ENCODE measurements around the gene SLC6A7. TPM values are rescaled to one million over a fixed set of nuclear protein-coding genes. Genes with fewer than 3 reads are reported as not detected.
A peak's percentile ranks its signal among the peaks of the same experiment; 100 is the strongest.

The SLC6A7 gene
- total RNA-seq, 2 donors from 2014 or later = 5.0 to 24.9 TPM

DNA sequence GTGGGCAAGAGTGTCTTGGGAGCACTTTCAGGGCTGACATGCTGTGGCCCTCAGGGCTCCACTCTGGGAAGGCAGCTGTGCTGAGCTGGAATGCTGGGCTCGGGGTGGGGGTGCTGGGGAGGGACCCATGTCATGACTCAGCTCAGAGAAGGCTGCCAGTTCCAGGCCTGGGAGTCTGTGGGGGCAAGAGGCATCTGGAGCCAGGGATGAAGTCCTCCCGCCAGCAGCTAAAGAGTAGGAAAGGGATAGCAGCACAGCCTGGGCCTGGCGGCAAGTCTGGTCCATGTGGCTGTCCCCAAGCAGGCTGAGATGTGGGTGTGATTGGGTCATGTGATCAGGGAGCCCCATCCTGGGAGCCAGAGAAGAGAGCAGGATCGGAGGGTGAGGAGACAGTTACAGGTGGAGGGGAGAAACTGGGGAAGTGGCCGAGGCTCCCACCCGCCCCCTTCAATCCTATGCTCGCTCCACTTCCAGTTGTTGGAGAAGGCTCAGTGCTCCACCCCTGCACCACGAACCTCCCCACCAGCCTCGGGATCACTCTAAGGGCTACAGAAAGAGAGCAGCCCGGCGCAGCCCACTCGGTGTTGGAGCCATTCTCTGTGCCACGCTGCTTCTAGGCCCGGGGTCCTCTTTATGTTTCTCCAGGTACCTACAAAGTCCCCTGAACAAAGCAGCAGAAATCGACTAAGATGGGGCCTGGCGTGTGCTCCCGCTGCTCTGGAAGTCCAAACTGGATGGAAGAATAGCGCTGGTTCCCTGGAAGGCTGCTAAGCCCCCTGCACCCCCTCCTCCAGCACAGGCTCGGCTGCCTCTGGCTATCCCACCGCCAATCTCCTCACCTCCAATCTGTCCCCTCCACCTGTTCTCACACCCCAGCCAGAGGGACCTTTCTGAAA, 46.3 kb upstream of the SLC6A7 start:
- Histone ChIP-seq H3K27ac (peak overlapping the region; percentile 72), H3K9ac (ENCODE audit: low read depth in 2 of 2, low read length in 2 of 2) (peak overlapping the region; percentile 41 to 44), H3K9me3 (no peaks in the 10 kb centered on the region), H3K27me3 (no peaks in the 10 kb centered on the region), H3K4me1 (no peaks in the 10 kb centered on the region), H3K4me3 (no peak overlapping the region), H3K36me3 (no peaks in the 10 kb centered on the region)
- peak; percentile 59 for DNase-seq
- TF ChIP-seq, protein P1, sequence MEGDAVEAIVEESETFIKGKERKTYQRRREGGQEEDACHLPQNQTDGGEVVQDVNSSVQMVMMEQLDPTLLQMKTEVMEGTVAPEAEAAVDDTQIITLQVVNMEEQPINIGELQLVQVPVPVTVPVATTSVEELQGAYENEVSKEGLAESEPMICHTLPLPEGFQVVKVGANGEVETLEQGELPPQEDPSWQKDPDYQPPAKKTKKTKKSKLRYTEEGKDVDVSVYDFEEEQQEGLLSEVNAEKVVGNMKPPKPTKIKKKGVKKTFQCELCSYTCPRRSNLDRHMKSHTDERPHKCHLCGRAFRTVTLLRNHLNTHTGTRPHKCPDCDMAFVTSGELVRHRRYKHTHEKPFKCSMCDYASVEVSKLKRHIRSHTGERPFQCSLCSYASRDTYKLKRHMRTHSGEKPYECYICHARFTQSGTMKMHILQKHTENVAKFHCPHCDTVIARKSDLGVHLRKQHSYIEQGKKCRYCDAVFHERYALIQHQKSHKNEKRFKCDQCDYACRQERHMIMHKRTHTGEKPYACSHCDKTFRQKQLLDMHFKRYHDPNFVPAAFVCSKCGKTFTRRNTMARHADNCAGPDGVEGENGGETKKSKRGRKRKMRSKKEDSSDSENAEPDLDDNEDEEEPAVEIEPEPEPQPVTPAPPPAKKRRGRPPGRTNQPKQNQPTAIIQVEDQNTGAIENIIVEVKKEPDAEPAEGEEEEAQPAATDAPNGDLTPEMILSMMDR (IDR thresholded peaks at IDR 0.05) = no peak
- intact Hi-C loops (cut with DNase I) = no loop called here

DNA sequence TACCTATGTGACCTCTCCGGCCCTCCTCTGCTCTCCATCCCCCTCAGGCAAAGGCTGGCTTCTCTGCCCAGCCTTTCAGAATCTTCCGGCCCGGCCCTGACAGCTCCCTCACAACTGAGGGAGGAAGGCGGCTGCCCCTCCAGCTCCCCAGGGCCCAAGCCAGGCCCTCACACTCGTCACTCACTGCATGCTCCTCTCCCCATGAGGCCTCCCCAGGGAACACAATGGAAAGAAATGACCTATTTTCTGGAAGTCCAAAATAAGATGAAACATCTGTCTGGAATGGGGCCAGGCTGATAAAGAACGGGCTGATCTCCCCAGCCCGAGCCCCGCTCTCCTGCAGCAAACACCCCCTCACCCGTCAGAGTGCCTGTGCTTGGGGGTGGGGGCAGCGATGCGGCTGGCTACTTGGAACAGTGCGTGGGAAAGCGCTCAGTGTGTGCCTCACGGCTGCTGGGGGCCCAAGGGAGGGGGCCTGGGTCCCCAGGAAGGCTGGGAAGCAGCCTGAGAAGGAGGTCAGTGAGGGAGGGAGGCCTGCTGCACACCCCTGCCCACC, 45.5 kb upstream of the SLC6A7 start:
- Histone ChIP-seq H3K9me3 (no peaks in the 10 kb centered on the region), H3K27me3 (no peaks in the 10 kb centered on the region), H3K9ac (ENCODE audit: low read depth in 2 of 2, low read length in 2 of 2) (peak overlapping the region in 1 of 2 donors; percentile 44), H3K36me3 (no peaks in the 10 kb centered on the region), H3K4me3 (no peak overlapping the region), H3K27ac (peak overlapping the region; percentile 72), H3K4me1 (no peaks in the 10 kb centered on the region)
- DNase-seq = no peak
- intact Hi-C loops (cut with DNase I) = no loop called here
- TF ChIP-seq, protein P1 (IDR thresholded peaks at IDR 0.05) = no peak

DNA sequence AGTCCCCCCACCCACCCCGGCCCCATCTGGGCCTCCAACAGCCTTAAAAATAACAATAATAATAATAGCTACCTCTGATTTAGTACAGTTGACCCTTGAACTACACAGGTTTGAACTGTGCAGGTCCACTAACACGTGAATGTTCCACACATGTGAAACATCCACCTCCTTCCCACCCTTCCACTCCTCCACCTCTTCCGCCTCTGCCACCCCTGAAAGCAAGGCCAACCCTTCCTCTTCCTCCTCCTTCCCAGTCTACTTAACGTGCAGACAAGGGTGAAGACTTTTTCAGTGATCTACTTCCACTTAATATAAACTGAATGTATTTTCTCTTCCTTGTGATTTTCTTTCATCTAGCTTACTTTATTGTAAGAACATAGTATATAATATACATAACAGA, 45.0 kb upstream of the SLC6A7 start:
- Histone ChIP-seq H3K9ac (ENCODE audit: low read depth in 2 of 2, low read length in 2 of 2) (no peak overlapping the region), H3K36me3 (no peaks in the 10 kb centered on the region), H3K9me3 (no peaks in the 10 kb centered on the region), H3K4me1 (no peaks in the 10 kb centered on the region), H3K4me3 (no peak overlapping the region), H3K27ac (peak overlapping the region; percentile 72), H3K27me3 (no peaks in the 10 kb centered on the region)
- intact Hi-C loops (cut with DNase I) = no loop called here
- DNase-seq = no peak
- TF ChIP-seq, protein P1 (IDR thresholded peaks at IDR 0.05) = no peak

DNA sequence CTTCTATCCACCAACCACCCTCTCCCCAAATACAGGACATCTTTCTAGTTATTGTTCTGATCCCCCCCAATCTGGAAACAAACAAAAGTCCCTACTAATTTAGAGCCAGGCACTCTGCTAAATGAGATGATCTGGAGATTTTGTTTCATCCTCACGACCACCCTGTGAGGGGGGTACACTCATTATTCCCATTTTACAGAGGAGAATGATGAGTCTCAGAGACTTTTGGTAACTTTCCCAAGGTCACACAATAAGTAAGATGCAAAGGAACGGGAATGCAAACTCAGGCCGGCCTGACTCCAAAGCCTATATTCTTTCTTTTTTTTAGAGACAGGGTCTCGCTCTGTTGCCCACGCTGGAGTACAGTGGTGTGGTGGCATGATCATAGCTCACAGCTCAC, 43.6 kb upstream of the SLC6A7 start:
- H3K4me3 ChIP-seq = no peak overlapping the region
- no peaks in the 10 kb centered on the region for H3K4me1 ChIP-seq
- no peak for DNase-seq
- TF ChIP-seq, protein P1 (IDR thresholded peaks at IDR 0.05) = no peak
- no peak overlapping the region for H3K9ac ChIP-seq (ENCODE audit: low read depth in 2 of 2, low read length in 2 of 2)
- no peak overlapping the region for H3K27ac ChIP-seq
- intact Hi-C loops (cut with DNase I) = no loop called here
- H3K9me3 ChIP-seq = no peaks in the 10 kb centered on the region
- H3K27me3 ChIP-seq = no peaks in the 10 kb centered on the region
- no peaks in the 10 kb centered on the region for H3K36me3 ChIP-seq

DNA sequence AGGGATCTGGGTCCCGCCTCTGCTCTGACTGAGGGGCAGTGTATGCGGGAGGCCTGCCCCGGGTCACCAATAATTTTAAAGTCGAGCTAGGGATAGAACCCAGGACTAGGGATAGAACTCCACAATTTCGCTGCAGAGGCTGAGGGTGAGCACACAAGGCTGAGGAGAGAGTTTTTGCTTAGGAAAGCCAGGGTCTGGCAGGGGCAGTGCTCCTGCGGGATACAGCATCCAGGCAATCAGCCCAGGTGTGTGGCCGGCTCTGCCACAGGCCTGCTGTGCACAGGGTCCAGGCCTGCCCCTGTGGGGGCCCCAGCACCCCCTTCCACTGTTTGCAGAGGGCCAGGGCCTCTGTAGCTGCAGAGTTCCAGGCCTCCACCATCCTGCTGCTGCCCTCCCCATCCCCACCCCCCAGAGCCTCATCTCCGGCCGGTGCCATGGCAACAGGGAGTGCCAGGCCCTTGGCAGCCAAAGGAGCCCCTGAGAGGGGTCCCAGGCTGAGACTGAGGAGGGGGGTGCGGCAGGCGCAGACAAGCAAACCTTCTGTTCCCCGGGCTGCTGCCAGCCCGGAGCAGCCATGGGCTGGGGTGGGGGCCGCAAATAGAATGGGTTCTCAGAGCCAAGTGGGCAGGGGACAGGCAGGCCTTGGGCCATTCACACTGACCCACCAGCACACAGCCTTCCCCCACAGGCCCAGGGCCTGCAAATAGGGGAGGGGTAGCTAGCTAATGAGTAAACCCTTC, 42.8 kb upstream of the SLC6A7 start:
- no peak overlapping the region for H3K4me3 ChIP-seq
- H3K27me3 ChIP-seq = no peaks in the 10 kb centered on the region
- no peak overlapping the region for H3K9ac ChIP-seq (ENCODE audit: low read depth in 2 of 2, low read length in 2 of 2)
- H3K36me3 ChIP-seq = no peaks in the 10 kb centered on the region
- DNase-seq = no peak
- TF ChIP-seq, protein P1 (IDR thresholded peaks at IDR 0.05) = no peak
- no peak overlapping the region for H3K27ac ChIP-seq
- no peaks in the 10 kb centered on the region for H3K9me3 ChIP-seq
- no peaks in the 10 kb centered on the region for H3K4me1 ChIP-seq
- intact Hi-C loops (cut with DNase I) = no loop called here

All from colonic mucosa (tissue), 4 donors.